Fibroblast of lung (primary cell): ENCODE data around the gene STK32B.

ENCODE experiments used
- CTCF ChIP-seq, 2 donors: IDR thresholded peaks in 1 of 2; conservative IDR thresholded peaks in 1 of 2; 1 replicate in 1 of 2; 2 replicates in 1 of 2; pipeline ENCODE4 v1.5.1; 2011 to 2012; ENCODE audit warnings: low read length in 2 of 2, control low read depth in 1 of 2, inconsistent platforms in 1 of 2, low read depth in 1 of 2, mild to moderate bottlenecking in 1 of 2
- EZH2 ChIP-seq: IDR thresholded peaks from 2 replicates; pipeline ENCODE4 v1.5.1; 2012; ENCODE audit warnings: low read length, control low read depth, mild to moderate bottlenecking; ENCODE audit errors: missing control alignments

- TF ChIP-seq CTCF (conservative IDR thresholded peaks at IDR 0.05 in 1 of 2, IDR thresholded peaks at IDR 0.05 in 1 of 2; ENCODE audit: low read depth in 1 of 2, low read length in 2 of 2) (no peak), EZH2 (no peak)
Measured at GRCh38 chr4:5381961-5382441, 330.7 kb downstream of the STK32B start.
